Body of pancreas (tissue), 4 donors: ENCODE measurements around the gene DNAJC17.

Experiments
- POLR2A ChIP-seq, 3 donors: fragments of 450-650 bp; IDR thresholded peaks; one replicate each; pipeline ENCODE4 v1.6.1; 2016; ENCODE audit warnings: antibody characterized with exemption in 3 of 3, mild to moderate bottlenecking in 2 of 3
- TF ChIP-seq, protein P1 (sequence below), 7 experiments: fragments of 450-650 bp in 4 of 7; fragments of 200-600 bp in 3 of 7; sonication (generic) in 3 of 7; IDR thresholded peaks; one replicate each; pipeline ENCODE4 v1.5.1; 2016 to 2019; ENCODE audit warnings: antibody characterized with exemption in 7 of 7

DNA sequence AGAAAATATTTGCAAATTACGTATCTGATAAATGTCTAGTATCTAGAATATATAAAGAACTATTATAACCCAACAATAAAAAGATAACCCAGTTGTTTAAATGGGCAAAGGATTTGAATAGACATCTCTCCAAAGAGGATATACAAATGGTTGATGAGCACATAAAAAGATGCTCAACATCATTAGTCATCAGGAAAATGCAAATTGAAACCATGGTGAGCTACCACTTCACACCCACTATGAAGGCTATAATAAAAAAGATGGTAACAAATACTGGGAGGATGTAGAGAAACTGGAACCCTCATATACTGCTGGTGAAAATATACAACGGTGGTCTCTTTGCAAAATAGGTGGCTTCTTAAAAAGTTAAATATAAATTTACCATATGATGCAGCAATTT is 84.3 kb downstream of the DNAJC17 start:
- TF ChIP-seq, protein P1, sequence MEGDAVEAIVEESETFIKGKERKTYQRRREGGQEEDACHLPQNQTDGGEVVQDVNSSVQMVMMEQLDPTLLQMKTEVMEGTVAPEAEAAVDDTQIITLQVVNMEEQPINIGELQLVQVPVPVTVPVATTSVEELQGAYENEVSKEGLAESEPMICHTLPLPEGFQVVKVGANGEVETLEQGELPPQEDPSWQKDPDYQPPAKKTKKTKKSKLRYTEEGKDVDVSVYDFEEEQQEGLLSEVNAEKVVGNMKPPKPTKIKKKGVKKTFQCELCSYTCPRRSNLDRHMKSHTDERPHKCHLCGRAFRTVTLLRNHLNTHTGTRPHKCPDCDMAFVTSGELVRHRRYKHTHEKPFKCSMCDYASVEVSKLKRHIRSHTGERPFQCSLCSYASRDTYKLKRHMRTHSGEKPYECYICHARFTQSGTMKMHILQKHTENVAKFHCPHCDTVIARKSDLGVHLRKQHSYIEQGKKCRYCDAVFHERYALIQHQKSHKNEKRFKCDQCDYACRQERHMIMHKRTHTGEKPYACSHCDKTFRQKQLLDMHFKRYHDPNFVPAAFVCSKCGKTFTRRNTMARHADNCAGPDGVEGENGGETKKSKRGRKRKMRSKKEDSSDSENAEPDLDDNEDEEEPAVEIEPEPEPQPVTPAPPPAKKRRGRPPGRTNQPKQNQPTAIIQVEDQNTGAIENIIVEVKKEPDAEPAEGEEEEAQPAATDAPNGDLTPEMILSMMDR (IDR thresholded peaks at IDR 0.05): no peak
- TF ChIP-seq POLR2A (IDR thresholded peaks at IDR 0.05): no peak
